ENCODE data around the gene MEST.
"Not testable (repeated sequence)": the region's sequence is repeated elsewhere in the genome, so short reads cannot be mapped to it uniquely, and the experiment has no call there.

MEST gene, protein sequence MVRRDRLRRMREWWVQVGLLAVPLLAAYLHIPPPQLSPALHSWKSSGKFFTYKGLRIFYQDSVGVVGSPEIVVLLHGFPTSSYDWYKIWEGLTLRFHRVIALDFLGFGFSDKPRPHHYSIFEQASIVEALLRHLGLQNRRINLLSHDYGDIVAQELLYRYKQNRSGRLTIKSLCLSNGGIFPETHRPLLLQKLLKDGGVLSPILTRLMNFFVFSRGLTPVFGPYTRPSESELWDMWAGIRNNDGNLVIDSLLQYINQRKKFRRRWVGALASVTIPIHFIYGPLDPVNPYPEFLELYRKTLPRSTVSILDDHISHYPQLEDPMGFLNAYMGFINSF

DNA sequence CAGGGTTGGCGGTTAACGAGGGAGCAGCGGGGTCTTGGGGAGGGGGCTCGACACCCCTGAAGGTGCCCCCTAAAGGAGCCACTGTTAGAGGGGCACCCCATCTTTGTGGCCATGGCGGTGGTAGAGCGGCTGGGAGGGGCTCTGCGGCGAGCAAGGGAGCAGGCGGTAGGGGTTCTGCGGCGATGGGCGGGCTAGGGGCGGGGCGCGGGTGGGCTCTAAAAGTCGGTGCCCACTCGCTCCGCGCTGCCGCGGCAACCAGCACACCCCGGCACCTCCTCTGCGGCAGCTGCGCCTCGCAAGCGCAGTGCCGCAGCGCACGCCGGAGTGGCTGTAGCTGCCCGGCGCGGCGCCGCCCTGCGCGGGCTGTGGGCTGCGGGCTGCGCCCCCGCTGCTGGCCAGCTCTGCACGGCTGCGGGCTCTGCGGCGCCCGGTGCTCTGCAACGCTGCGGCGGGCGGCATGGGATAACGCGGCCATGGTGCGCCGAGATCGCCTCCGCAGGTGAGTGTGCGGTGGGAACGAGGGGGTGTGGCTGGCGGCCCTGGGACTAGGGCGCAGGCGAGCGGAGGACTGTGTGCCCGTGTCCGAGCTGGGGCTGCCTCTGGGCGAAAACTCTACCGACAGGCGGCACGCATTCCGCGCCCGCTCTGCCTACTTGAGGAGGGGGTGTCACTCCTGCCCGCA lies at the start of gene MEST:
MEST (plus strand) TSS at position 245 of the 682 bp plus-strand sequence; CDS start at position 474, 229 bp downstream.
- no peak for FAIRE-seq

- no peak for FAIRE-seq
These were observed 49.3 kb upstream of the MEST start for GRCh38 chr7:130442601-130443000.

DNA sequence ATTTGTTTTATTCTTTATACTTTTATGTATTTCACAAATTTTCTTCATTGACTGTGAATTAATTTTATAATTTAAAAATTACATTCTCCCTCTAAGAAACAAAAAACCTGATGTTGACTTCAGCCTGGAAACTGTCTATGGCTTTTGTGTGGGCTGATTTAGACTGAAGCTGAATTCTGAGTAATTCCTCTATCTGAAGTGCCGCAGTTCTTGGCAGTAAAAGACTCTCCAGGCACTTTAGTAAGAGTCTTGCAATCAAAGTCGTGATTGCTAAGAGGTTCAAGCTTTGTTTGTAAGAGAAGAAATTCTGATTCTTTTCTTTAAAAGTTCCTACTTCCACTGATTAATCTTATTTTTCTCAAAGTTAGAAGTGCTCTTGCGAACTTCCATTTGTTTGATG lies 47.7 kb upstream of the MEST start:
- no peak for FAIRE-seq

GRCh38 chr7:130444751-130445407 lies 47.0 kb upstream of the MEST start:
- no peak for FAIRE-seq

- FAIRE-seq = no peak
These were observed 45.6 kb upstream of the MEST start for GRCh38 chr7:130446259-130446658.

DNA sequence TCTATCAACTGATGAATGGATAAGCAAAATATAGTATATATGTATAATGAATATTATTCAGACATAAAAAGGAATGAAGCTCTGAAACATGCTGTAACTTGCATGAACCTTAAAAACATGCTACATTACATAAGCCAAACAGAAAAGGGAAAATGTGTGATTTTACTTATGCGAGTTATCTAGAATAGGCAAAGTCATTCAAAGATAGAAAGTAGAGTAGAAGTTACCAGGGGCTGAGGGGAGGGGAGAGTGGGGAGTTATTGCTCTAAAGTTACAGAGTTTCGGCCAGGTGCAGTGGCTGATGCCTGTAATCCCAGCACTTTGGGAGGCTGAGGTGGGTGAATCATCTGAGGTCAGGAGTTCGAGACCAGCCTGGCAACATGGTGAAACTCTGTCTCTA lies 40.5 kb upstream of the MEST start:
- not testable (repeated sequence) for FAIRE-seq

- FAIRE-seq = no peak
These were observed 38.9 kb upstream of the MEST start for GRCh38 chr7:130452951-130453350.

DNA sequence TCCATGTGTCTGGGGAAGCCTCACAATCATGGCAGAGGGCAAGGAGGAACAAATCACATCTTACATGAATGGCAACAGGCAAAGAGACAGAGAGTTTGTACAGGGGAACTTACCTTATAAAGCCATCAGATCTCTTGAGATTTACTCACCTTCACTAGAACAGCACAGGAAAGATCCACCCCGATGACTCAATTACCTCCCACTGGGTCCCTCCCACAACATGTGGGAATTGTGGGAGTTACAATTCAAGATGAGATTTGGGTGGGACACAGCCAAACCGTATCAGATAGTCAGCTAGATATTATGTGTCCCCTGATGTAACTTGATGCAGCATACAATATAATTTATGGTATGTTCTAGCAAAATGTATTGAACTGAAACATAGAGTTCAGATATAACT lies 36.9 kb upstream of the MEST start:
- no peak for FAIRE-seq

DNA sequence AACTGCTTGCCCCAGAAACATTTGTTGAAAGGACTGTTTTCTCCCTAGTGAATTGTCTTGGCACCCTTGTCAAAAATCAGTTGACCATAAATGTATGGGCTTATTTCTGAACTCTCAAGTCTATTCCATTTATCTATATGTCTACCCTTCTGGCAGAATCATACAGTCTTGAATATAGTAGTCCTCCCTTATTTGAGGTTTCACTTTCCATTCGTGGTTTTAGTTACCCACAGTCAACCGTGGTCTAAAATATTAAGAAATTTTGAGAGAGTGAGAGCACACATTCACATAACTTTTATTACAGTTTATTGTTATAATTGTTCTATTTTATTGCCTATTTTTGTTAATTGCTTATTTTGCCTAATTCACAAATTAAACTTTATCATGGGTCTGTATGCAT lies 33.6 kb upstream of the MEST start:
- FAIRE-seq = no peak

- FAIRE-seq = no peak
These were observed 30.6 kb upstream of the MEST start for GRCh38 chr7:130461272-130461671.

DNA sequence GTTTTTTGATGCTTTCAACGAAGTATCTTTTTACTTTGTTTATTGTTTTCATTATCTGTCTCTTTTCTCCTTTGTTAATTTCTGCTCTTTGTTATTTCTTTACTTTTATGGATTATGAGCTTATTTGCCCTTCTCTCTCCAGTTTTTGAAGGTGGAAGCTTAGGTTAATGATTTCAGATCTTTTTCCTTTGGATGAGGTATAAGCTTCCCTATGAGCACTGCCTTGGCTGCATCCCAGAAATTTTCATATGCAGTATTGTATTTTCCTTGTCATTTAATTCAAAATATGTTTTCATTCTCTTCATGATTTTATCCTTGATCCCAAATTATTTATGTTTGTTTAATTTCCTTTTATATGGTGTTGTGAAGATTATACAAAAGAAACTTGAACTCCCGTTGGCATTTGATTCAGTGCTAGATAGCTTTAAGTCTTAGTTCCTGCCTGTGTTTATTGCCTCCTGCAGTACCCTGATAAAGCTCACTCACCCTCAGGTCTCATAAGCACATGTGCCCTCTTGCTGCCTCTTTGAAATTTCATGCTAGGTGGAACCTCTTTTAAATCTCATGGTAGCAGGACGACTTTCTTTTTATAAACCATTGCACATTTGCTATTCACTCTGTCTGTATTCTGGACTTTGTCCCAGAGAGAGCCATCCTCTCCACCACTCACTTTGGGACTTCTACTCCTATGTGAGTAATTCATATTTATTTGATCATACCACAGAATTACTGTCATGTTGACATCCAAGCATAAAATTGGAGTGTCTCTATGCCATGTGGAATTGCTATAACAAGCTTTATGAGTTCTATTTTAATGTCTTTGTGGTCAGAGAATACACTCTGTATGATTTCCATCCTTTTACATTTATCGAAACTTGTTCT lies 28.1 kb upstream of the MEST start:
- FAIRE-seq = no peak

DNA sequence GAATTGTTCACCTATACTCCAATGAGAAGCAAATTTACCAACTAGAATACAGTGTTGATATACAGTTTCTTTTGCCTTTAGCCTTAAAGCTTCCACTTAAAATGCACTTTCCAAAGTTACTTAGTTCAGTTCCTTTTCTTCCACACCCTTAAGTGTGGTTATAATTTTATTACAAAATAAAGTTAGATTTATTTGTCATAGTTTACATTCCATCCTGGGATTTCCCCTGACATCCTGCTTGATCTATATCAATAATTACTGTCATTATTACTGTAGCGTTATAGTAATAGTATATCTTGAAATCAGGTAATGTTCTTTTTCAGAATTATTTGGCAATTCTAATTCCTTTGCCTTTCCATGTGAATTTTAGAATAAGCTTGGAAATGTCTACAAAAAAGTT lies 23.3 kb upstream of the MEST start:
- FAIRE-seq = no peak

- no peak for FAIRE-seq
These were observed 19.9 kb upstream of the MEST start for GRCh38 chr7:130471974-130472373.

GRCh38 chr7:130473289-130473688 lies 18.6 kb upstream of the MEST start:
- FAIRE-seq = no peak

GRCh38 chr7:130473876-130474275 lies 18.0 kb upstream of the MEST start:
- FAIRE-seq = no peak

DNA sequence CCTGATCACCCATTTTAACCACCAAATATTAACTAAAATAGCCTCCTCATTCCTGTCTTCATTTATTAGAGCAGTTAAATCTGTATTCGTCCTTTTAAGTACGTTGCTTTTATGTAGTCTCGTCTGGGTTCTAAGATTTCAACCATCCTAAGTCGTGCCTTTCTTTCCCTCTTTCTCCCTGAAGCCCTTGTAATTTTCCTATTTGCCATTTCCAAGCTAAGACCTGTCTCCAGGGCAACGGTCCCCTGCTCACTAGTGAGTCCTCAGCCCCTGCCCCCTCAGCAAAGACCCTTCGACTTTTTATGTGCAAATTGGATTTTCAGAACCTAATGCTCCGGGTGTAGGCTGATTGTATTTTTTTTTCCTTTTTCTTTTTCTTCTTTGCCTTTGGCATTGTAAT lies 16.1 kb upstream of the MEST start:
- FAIRE-seq = no peak

GRCh38 chr7:130476297-130477150 lies 15.4 kb upstream of the MEST start:
- FAIRE-seq = no peak

- FAIRE-seq = no peak
These were observed 12.9 kb upstream of the MEST start for GRCh38 chr7:130478991-130479390.

DNA sequence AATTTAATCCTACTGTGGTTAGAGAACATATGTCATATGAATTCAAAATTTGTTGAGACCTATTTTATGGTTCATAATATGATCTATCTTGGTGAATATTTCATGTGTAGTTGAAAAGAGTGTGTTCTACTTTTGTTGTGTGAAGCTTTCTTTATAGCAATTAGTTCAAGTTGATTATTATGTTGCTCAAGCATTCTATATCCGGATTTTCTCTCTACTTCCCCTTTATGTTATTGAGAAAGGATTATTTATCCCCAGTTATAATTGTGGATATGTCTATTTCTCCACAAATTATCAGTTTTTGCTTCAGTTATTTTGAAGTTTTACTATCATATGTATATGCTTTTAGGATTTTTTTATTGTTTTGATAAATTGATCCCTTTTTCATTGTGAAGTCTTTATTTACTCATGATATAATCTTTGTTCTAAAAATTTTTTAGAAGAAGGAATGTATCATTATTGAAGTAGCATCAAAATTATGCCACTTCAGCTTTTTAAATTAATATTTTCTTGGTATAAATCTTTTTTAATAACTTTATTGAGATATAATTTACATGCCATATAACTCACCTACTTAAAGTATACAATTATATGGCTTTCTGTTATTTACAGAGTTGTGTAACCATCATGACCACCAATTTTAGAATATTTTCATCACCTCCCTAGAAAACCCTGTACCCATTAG lies 12.0 kb upstream of the MEST start:
- FAIRE-seq = peak; percentile 50

DNA sequence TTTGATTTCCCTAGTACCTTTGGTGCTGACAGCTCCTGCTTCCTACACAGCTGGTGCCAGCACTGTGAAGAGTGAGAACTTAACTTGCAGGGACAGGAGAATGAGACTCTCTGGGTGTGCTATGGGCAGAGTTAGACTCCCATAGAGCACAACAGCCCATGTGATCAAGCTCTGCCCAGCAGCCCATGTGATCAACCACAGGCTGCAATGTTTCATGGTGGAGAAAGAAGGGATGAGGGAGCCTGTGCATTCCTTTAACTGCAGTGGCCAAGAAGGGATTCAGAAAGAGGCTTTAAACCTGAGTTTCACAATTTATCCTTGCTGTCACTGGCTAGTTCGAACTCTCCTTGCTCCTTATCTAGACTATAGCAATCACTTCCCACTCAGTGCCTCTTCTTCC lies 10.0 kb upstream of the MEST start:
- no peak for FAIRE-seq

- no peak for FAIRE-seq
These were observed 8.9 kb upstream of the MEST start for GRCh38 chr7:130483031-130483430.

GRCh38 chr7:130485734-130486113 lies 6.2 kb upstream of the MEST start:
- FAIRE-seq = no peak

Measured in G401.6 (cell line).